ENCODE data around the gene DCXR.
A peak's percentile ranks its signal among the peaks of the same experiment; 100 is the strongest.

The DCXR gene

DNA sequence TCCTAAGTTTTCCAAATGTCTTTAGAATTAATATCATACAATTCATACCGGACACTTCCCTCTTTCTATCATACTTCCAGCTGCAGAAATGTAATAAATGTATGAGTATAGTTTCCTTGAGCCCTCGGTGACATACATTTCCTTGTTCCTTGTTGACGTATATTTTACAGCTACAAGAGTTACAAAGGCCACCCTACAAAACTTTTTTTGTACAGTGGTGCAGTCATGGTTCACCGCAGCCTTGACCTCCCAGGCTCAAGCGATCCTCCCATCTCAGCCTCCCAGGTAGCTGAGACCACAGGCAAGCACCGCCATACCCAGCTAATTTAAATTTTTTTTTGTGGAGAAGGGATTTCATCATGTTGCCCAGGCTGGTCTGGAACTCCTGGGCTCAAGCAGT, 35.3 kb upstream of the DCXR start:
- DNase-seq (ENCODE audit: low spot score), result no peak

DNA sequence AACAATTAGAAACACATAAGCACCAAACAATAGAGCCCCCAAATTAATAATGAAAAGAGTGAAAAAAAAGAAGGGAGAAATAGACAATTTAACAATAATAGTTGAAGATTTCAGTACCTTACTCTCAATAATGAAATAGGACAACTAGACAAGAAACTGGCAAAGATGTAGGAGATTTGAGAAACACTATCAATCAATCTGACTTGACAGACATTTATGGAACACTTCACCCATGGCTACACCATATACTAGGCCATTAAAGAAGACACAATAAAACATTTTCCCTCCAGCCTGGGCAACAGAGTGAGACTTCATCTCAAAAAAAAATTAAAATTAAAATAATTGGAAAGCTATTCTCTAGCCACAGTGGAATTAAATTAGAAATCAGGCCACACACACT, 33.1 kb upstream of the DCXR start:
- no peak for DNase-seq (ENCODE audit: low spot score)

DNA sequence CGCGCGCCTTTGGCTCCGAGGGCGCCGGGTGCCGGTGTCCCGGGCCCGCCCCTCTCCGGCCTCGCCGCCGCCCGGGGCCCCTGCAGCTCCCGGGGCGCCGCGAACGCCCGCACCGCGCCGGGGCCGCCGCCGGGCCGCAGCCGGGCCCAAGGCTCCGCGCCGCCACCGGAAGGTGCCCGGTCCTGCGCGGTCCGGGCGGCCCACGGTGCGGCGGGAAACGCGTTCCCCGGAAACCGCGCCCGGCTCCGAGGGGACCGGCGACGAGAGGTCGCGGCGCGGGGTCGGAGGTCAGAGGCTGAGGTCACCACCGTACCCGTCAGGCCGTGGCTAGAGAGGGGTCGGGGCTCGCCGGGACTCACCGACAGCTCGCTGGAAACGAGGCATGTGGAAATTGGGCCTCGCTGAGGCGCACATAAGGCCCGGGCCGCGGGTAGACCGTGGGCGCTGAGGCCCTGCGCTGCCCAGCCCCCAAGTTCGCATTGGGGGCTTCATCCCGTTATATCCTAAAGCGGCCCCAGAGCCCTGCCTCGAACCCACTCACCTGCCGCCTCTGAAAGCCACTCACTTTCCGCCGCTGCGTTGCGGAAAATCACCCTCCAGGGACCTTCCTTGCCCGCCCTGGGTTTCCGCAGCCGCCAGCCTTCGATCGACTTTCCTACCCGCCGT, 28.3 kb upstream of the DCXR start, which contains the start of gene DUS1L:
Gene DUS1L (minus strand): TSS at position 167 of the 666 bp plus-strand sequence. CDS start 745 bp downstream, outside the sequence.
- DNase-seq (ENCODE audit: low spot score), result peak; percentile 91

DNA sequence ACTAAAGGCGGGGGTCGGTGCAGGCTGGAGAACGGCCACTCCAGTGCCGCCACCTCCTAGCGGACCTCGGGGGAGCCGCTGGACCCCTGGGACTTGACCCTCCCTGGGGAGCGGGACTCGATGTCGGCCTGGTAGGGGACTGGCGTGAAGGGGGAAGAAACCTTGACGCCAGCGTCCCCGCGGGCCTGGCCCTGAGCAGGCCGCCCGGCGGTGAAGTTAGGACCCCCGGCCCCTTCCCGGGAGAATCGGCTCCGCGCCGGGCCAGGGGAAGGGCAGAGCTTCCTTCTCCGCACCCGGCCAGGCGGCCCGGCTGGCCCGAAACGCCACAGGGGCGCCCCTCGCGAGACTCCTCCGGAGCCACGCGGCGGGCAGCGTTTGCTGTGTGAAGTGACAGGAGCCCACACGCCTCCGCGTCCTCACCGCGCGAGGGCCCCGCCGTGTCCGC, 27.7 kb upstream of the DCXR start:
- peak; percentile 47 for DNase-seq (ENCODE audit: low spot score)

DNA sequence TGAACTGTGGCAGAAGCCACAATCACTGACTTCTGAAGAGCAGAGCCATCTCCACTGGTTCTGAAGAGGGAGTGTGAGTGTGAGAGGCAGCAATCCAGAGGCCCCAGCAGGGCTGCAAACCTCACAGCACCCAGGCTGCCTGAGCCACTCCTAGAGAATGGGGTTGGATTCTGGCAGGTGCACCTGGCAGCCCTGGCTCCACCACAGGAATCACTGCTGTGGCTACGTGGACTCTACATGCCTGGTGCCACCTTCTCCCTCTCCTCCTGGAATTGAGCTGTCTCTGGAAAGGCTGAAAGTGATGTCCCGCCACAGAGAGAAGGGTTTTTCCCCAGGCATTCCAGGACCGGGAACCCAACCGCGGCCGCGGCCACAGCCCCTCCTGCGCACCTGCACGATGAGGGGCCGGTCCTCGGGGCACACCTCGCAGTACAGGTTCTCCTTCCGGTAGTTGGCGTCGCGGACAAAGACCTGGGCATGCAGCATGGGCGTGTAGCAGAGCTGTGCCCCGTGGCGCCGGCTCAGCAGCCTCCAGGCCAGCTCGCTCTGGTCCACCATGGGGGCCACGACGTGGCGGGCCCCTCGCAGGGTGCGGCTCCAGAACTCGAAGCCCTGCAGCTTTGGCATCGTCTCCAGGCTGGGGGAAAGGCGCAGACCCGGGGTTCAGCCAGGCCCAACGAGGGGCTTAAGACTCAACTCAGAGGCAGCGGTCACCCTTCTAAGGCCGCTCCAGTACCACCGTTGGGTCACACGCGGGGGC, 27.1 kb upstream of the DCXR start:
- no peak for DNase-seq (ENCODE audit: low spot score)

DNA sequence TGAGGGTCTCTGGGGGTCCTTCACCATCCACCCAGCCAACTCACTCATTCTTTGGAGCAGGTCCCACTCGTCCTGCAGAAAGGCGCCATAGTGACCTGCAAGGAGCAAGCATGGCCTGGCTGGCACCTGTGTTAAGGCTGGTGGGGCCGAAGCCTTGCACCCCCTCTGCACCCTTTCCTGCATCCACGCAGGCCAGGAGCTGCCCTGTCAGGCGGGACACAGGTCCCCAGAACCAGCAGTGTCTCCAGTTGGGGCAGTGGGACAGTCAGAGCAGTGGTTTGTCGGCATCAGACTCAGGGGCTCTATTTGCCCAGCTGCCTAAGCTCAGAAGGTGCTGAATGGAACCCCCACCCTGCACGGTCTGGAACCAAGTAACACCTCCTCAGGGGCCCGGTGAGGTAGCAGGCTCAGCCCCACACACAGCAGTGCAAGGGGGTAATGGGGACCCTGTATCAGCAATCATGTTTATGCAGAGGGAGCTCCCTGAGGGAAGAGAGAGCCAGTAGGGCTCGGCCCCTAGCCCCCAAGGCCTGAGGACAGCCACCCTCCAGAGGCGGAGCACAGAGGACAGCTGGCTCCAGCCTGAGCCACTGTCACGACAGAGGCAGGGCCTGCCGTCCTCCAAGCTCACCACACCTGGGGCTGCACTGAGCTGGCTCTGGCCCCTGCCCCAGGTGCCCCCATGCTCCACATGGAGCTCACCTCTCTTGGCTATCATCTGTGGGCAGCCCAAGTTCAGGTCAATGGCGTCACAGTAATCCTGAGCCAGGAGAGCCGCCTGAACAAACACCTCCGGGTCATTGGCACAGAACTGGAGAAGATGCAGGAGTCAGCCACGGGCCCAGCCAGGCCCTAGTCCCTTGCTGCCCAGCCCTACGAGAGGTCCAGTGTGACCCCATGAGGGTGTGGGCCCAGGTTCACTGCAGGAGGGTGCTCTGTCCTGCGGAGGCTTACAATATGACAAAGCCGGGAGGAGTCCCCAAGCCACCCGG, 26.2 kb upstream of the DCXR start:
- DNase-seq (ENCODE audit: low spot score), result no peak

DNA sequence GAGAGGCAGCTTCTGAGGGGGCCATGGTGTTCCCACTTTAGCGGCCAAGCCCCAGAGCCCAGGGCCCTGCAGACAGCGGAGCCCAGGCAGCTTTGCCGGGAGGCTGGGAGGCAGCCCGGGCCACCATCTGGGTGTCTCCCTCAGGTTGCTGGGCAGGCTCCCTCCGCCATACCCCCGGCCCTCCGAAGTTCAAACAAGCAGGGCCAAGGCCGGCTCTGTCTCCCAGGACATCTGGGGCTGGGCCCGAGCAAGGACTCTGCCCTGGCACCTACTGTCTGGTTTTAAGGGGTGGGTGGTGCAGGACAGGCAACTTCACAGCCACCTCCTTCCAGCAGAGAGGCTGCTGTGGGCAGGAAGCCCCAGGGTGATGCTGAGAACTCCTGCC, 25.5 kb upstream of the DCXR start:
- DNase-seq (ENCODE audit: low spot score), result no peak

DNA sequence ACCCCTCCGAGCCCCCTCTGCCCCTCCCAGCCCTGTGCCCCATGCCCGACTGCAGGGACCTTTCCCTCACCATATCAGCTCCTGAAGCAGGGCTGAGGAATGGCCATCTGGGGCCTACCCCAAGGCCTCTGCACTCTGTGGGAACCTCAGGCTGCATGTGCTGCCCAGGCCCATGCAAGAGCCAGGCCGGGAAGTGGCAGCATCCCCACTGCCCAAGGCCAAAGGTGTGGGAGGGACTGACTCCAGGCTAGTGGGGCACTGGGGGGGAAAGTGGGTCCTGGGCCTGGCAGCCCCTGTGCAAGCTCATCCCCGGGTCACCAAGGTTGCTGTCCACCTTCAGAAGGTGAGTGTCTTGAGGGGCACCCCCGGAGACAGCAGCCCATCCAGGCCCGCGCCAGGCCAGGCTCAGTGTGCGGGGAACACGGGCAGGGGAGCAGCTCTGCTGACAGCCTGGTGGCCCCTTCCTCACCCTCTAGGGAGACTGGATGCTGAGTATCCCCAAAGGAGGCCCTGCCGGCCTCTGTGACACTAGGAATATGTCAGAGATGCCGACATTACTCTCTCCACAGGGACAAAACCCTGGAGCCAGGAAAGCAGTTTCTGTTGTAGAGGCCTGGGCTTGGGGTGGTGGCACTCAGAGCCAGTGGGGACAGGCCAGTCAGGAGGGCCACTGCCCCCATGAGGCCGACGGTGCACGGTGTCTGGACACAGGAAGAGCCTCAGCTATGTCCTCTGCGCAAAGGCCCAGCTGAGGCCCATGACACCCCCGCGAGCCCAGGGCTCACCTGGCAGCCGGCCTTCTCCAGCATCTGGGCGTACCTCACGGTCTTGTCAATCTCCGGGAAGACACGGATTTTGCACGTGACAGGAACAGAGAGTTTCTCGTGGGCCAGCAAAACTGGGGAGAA, 24.8 kb upstream of the DCXR start:
- DNase-seq (ENCODE audit: low spot score), result no peak

DNA sequence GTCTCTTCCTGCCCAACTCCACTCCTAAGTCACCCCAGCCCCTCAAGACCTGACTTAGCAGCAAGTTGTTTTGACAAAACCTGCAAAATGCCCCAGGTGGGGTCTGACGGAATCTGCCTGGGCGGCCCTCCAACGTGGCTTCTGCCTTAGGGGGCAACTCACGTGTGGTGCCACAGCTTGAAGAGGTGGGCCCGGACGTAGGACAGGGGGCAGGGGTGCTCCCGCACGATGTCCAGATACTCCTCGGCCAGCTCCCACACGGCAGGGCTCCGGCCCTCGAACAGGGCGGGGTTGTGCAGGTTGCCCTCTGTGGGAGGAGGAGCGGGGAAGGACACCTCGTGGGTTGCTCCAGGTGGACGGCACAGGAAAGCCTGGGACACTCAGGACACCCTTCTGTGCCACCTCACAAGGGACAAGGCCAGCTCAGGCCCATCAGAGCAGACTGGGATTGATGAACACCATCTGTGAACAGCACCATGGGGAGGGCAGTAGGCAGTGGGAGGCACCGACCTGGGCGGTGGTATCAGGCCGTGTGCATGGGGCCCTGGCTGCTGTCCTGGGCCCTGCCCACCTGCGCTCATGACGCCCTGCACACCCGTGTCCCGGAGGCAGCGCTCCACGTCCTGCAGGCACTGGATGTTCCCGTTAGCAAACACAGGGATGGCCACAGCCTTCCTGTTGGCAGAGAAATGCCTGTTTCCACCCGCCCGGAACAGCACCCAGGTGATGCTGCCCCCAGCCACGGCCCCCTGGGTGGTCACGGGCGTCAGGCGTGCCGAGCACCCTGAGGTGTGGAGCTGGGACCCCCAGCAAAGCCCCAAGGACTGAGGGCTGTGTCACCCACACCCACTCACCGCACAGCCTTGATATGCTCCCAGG, 23.8 kb upstream of the DCXR start:
- DNase-seq (ENCODE audit: low spot score), result no peak

DNA sequence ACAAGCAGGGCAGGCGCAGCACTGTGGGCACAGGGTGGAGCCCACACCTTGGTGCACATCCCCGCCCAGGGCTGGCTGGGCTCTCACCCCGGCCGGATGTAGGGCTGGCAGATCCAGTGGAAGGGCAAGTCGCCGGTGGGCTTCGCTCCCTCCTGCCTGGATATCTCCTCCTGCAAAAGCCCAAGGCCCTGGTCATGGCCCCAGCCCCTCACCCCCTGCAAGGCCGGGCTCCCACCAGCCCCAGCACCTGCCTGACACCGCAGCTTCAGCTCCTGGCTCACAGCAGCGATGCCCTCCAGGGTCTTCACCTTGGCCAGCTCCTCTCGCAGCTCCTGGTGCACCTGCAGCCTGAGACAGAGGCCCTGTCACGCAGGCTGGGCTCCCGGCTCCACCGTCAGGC, 23.1 kb upstream of the DCXR start:
- no peak for DNase-seq (ENCODE audit: low spot score)

DNA sequence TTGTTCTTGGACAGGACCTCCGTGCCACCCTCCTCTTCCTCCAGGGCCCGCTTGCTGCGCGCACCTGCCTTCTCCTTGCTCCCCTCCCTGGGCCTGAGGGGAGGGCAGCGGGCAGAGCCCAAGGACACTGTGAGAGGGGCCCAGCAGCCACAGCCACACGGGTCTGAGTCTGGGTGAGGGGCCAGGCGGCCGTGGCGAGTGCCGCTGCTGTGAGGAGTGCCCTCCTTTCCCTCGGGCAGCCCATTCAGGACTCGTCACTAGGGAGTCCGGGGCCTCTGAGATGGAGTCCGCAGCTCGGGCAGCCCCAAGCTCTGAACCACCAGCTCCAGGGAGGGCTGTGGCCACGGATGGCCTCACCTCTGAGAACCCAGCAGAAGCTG, 22.5 kb upstream of the DCXR start:
- no peak for DNase-seq (ENCODE audit: low spot score)

DNA sequence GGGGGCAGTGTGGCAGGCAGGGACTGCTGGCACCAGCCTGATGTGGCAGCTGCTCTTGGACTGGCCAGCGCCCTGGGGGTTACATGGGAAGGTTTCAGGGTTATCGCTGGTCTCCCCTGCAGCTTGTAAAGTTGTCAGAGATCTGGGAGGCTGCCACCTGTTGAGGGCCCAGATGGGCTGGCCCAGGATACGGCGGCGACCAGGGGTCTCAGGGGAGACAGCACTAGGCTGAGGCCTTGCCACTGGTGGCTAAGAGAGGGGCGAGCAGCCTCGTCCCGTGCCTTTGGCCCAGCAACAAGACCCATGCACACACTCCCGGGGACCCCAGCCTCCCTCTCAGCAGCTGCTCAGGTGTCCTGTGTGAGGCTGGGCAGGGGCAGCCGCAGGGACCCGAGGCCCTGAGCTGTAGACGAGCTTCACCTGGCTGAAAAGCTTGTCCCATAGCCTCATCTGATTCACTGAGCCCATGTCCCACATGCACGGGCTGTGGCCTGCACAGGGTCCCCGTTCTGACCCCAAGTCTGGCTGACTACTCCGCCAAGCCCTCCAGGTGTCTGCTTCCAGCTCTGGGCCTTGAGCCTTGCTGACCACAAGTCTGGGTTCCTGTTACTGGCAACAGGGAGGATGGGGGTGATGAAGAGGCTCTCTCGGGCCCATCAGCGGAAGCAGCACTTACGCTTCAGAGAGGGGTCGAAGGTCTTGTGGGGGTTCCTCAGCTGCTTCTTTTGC, 21.9 kb upstream of the DCXR start:
- DNase-seq (ENCODE audit: low spot score), result no peak

DNA sequence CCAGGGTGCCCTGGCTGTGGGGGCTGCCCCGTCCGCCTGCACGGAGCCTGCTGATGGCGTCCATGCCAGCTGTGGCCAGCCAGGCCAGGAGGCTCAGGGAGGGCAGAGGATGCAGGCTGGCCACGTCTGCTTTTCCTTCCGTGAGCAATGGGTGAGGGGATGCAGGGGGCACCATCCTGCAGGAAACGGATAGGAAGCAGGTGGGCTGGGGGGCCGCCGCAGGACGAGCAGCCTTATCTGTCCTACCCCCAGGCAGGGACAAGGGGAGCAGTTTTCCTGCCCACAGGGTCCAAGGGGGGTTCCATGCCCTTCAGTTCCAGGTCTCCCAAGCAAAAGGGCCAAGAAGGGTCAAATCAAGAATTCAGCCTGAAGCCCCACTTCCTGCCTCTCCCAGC, 21.4 kb upstream of the DCXR start:
- no peak for DNase-seq (ENCODE audit: low spot score)

DNA sequence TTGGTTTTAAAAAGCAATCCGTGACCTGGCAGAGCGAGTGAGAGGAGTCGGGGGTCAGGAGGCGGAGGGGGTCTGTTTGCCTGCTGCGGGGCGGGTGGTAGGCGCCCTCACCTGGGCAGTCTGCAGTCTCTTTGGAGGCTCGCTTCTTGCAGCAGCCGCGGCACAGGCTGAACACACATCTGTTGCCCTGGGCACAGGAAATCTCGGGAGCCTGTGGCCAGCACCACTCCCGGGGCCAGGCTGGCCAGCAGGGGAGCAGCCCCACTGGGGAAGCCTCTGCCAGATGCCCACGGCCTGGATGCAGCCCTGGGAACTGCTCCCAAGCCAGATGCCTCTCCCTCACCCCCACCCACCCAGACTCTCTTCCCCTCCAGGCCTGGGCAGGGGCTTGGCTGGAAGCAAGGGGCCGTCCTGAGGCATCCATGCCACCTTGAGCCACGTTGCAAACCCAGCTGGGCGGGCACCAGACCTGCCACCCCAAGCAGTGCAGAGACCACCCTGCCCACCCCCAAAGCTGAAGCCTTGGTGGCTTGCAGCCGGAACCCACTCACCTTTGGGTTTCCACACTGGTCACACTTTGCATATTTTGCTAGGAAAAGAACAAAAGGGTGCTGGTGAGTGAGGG, 20.8 kb upstream of the DCXR start:
- DNase-seq (ENCODE audit: low spot score), result no peak

DNA sequence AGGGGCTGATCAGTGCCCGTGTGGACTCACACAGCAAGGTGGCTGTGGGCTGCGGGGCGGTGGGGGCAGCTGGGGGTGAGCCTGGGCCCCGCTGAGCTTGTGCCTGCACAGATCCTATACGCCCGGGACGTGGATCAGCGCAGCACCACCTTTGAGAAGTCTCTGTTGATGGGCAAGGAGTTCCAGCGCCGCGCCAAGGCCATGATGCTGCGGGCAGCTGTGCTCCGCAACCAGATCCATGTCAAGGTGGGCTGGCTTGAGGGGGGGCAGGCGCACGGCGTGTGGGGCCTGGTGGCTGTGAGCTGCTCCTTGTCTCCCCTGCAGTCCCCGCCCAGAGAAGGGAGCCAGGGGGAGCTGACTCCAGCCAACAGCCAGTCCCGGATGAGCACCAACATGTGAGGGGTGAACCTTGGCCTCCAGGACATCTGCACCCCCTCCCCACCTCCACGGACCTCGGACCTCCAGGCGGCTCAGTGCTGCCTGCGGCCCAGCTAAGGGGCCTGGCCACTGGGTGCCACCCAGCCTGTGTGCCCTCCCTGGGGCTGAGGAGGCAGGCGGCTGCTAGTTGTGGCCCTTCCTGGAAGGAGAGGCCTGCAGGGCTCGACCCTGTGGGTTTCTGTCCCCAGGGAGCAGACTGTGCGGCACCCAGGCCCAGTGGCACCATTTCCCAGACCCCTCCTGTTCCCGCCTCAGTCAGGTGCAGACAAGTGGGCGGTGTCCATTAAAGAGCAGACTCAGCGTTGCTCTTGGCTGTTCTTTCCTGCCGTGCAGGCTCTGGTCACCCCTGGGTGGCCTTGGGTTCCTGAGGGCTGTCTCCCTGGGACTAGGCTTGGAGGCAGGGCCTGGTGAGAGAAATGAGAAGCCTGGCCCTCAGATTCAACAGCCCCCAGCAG, 19.5 kb upstream of the DCXR start:
- DNase-seq (ENCODE audit: low spot score), result no peak

DNA sequence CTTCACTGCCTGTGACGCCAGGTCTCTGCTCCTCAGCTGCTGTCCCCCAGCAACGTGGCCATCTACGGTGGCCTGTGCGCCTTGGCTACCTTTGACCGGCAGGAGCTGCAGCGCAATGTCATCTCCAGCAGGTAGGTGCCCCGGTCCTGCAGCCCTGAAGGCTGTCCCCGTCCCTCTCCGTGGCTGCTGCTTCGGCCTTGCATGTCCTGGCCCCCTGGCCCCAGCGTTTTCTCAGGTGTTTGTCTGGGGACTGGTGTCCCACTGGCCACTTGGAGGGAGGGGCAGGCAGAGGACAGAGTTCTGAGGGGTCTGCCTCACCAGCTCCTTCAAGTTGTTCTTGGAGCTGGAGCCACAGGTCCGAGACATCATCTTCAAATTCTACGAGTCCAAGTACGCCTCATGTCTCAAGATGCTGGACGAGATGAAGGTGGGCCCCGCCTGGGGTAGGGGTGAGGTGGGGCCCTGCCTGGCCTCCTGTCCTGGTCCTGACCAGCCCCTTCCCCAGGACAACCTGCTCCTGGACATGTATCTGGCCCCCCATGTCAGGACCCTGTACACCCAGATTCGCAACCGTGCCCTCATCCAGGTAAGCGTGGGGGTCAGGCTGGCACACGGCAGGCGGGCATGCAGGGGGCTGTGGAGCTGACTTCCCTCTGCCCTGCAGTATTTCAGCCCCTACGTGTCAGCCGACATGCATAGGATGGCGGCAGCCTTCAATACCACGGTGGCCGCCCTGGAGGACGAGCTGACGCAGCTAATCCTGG, 18.6 kb upstream of the DCXR start:
- DNase-seq (ENCODE audit: low spot score), result no peak
